ENCODE data around the gene PDE2A. TPM values are rescaled to one million over a fixed set of nuclear protein-coding genes. Genes with fewer than 3 reads are reported as not detected.

PDE2A gene
- total RNA-seq, 1 donor from 2014 or later, result 0.11 TPM

DNA sequence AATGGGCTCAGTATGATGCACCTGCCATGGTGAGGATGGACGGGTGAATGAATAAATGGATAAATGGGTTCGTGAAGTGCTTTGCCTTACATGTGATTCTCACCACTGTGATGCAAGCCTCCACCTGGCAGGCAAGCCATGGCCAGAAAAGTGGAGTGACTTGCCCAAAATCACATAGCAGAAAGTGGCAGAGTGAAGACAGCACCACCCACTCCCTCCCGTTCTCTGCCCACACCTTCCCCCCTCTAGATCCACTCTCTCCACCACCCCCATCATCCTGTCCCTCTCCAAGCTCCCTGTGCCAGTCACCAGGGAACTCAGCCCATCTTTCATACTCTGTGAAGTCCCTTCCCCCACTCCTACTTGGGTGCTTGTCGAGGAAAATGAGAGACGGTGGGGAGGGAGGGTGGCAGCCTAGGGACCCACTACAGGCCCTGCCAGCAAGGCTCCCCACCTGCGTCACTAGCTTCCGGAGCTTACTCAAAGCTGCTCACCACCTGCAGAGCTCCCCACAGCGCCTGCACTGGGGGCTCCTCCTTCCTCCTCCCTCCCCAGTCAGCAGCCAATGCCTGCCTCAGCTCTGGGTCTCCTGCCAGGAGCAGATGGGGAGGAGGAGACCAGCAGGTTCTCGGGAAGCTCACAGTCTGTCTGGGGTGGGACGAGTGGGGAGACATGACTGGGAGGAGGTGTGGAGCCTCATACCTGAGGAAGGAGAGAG is 82.3 kb downstream of the PDE2A start:
- H3K27ac ChIP-seq, result no peak overlapping the region
- no peak overlapping the region for H3K4me2 ChIP-seq
- Mint-ChIP-seq H3K4me3 (peak overlapping the region; percentile 70), H3K4me1 (peaks cover 60% of the 10 kb centered on the region), H3K36me3 (no peaks in the 10 kb centered on the region), H3K27me3 (ENCODE audit: insufficient read depth, low read depth) (peaks cover 53% of the 10 kb centered on the region), H3K27ac (no peak overlapping the region), H3K9me3 (no peaks in the 10 kb centered on the region)
- H3K36me3 ChIP-seq, result no peaks in the 10 kb centered on the region
- DNase-seq (ENCODE audit: low spot score), result no peak
- peaks cover 27% of the 10 kb centered on the region for H3K4me1 ChIP-seq
- H3F3A ChIP-seq (ENCODE audit: low read depth), result peaks cover 20% of the 10 kb centered on the region
- no peak overlapping the region for H3K4me3 ChIP-seq
- H3K27me3 ChIP-seq, result peaks cover 94% of the 10 kb centered on the region
- peaks cover 17% of the 10 kb centered on the region for H4K20me1 ChIP-seq (ENCODE audit: low read depth)
- TF ChIP-seq EZH2phosphoT487 (IDR thresholded peaks at IDR 0.05), result no peak
- TF ChIP-seq EZH2 (IDR thresholded peaks at IDR 0.05), result no peak
- TF ChIP-seq, protein P1, sequence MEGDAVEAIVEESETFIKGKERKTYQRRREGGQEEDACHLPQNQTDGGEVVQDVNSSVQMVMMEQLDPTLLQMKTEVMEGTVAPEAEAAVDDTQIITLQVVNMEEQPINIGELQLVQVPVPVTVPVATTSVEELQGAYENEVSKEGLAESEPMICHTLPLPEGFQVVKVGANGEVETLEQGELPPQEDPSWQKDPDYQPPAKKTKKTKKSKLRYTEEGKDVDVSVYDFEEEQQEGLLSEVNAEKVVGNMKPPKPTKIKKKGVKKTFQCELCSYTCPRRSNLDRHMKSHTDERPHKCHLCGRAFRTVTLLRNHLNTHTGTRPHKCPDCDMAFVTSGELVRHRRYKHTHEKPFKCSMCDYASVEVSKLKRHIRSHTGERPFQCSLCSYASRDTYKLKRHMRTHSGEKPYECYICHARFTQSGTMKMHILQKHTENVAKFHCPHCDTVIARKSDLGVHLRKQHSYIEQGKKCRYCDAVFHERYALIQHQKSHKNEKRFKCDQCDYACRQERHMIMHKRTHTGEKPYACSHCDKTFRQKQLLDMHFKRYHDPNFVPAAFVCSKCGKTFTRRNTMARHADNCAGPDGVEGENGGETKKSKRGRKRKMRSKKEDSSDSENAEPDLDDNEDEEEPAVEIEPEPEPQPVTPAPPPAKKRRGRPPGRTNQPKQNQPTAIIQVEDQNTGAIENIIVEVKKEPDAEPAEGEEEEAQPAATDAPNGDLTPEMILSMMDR (IDR thresholded peaks at IDR 0.05), result no peak
- H3K79me2 ChIP-seq (ENCODE audit: low read depth), result no peaks in the 10 kb centered on the region
- no peak overlapping the region for H2AFZ ChIP-seq (replicated peaks)
- H3K9ac ChIP-seq, result no peak overlapping the region
- H3K9me3 ChIP-seq (ENCODE audit: low read depth), result no peaks in the 10 kb centered on the region

DNA sequence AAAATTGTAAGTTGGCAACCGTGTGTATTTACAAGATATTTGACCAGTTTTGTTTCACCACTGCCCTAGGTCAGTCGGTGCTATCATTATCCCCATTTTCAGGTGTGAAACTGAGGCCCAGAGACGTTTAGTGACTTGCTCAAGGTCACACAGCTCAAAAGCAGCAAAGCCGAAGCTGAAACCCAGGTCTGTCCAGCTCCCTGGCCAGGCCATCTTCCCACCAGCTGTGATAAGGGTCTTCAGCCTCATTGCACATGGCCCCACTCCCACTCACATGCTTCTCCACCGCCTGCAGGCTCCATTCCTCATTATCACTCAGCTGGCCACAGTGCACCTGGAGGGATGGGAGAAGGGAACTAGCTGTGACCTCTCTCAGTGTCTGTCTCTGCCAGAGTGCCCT is 83.2 kb downstream of the PDE2A start:
- Mint-ChIP-seq H3K27me3 (ENCODE audit: insufficient read depth, low read depth) (peaks cover 49% of the 10 kb centered on the region), H3K27ac (no peak overlapping the region), H3K4me3 (peak overlapping the region; percentile 70), H3K9me3 (no peaks in the 10 kb centered on the region), H3K36me3 (no peaks in the 10 kb centered on the region), H3K4me1 (peaks cover 53% of the 10 kb centered on the region)
- Histone ChIP-seq H3F3A (ENCODE audit: low read depth) (peaks cover 20% of the 10 kb centered on the region), H4K20me1 (ENCODE audit: low read depth) (peaks cover 17% of the 10 kb centered on the region), H3K27me3 (peaks cover 95% of the 10 kb centered on the region), H3K4me2 (peak overlapping the region; percentile 83), H3K79me2 (ENCODE audit: low read depth) (no peaks in the 10 kb centered on the region), H3K4me1 (peaks cover 25% of the 10 kb centered on the region), H3K9me3 (ENCODE audit: low read depth) (no peaks in the 10 kb centered on the region), H2AFZ (replicated peaks) (no peak overlapping the region), H3K27ac (no peak overlapping the region), H3K9ac (no peak overlapping the region), H3K36me3 (no peaks in the 10 kb centered on the region), H3K4me3 (peak overlapping the region; percentile 54)
- no peak for DNase-seq (ENCODE audit: low spot score)
- TF ChIP-seq EZH2phosphoT487 (IDR thresholded peaks at IDR 0.05) (peak; percentile 28), EZH2 (IDR thresholded peaks at IDR 0.05) (no peak)

DNA sequence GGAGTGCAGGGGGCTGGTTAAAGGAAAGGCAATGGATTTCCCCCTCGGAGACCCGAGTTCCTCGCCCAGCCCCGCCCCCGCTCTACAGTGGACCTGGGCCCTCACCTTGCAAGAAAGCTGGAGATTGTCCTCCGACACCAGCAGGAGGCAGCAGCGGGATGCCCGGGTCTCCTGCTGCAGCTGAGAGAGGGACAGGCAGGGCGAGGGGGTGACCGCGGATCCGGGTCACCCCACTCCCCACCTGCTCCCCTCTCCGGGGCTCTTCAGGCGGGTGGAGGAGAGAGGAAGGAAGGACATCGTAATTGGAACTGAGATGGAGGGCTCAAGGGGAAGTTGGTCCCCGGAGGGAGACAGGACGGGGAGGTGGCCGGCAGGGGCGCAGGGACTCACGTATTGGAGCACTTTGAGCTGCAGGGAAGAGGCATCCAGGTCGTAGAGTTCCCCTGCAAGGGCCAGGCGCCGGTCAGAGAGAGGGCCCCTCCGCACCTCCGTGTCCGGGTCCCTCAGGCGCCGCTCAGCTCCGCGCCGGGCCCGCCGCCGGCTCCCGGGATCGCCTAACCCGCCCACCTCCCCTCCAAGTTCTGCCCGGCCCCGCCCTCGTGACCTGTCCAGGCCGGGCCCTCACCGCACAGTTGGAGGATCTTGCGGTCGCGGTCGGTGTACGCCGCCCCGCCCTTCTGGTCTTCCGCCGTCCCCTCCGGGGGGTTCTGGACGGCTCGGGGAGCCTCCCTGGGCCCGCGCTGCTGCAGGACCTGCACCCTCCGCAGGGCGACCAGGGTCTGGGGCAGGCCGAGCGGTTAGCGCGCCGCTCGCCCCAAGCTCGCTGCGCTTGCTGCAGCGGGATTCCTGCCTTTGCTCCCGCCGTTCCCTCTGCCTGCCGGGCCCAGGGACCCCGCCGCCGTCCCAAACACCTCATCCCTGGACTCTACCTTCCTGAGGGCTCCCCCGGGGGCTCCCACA is 84.1 kb downstream of the PDE2A start:
- H3K27ac Mint-ChIP-seq, result no peak overlapping the region
- Histone ChIP-seq H3K4me2 (peak overlapping the region; percentile 83), H3K9me3 (ENCODE audit: low read depth) (no peaks in the 10 kb centered on the region), H3K27ac (no peak overlapping the region), H3K79me2 (ENCODE audit: low read depth) (no peaks in the 10 kb centered on the region), H3F3A (ENCODE audit: low read depth) (peaks cover 12% of the 10 kb centered on the region), H3K4me3 (peak overlapping the region; percentile 54), H2AFZ (replicated peaks) (peak overlapping the region; percentile 95), H3K9ac (no peak overlapping the region), H4K20me1 (ENCODE audit: low read depth) (peaks cover 12% of the 10 kb centered on the region), H3K4me1 (peaks cover 16% of the 10 kb centered on the region), H3K27me3 (peaks cover 98% of the 10 kb centered on the region), H3K36me3 (no peaks in the 10 kb centered on the region)
- peak; percentile 83 for DNase-seq (ENCODE audit: low spot score)
- peaks cover 50% of the 10 kb centered on the region for H3K27me3 Mint-ChIP-seq (ENCODE audit: insufficient read depth, low read depth)
- peak overlapping the region; percentile 82 for H3K4me3 Mint-ChIP-seq
- H3K4me1 Mint-ChIP-seq, result peaks cover 46% of the 10 kb centered on the region
- H3K9me3 Mint-ChIP-seq, result no peaks in the 10 kb centered on the region
- TF ChIP-seq EZH2 (IDR thresholded peaks at IDR 0.05) (peak; percentile 74), EZH2phosphoT487 (IDR thresholded peaks at IDR 0.05) (peak; percentile 35)
- TF ChIP-seq, protein P1 (IDR thresholded peaks at IDR 0.05), result peak; percentile 72
- H3K36me3 Mint-ChIP-seq, result no peaks in the 10 kb centered on the region

Data from neural progenitor cell (in vitro differentiated cells).